T-helper 9 cell (primary cell): Measurements from ENCODE around the gene ARHGDIA.

Source experiments
- DNase-seq: peaks from one replicate; pipeline ENCODE4 v3.0.0-alpha.2; 2020

The ARHGDIA gene

DNA sequence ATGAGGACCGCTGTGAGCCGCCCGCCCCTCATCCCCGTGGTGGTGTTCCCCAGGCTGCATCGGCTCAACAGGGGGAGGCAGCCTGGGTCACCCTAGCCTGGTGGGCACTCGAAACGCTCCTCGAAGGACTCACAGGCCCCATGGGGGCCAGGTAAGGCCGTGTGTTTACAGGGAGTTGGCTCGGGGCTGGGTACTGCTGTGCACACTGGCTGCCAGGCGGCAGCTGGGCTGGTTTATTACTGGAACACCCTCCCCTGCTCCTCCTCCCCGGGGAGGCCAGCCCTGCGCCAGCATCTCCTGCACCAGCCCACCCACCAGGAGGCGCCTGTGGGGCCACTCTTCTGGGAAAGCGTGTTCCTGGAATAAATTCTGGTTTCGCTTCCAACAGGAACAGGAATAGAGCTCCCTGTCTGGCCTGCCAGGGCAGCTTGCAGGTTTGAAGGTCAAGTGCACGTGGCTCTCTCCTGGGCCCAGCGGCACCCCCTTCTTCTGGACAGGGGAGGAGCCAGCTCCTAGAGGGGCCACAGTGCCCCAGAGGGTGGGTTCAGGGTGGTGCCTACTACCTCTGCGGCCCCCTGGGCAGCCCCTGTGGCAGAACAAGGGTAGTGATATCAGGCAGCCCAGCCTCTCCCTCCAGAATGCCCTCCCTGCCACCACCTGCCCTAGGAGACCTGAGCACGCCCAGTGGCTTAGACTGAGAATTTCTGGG lies 49.4 kb downstream of the ARHGDIA start:
- DNase-seq: no peak

DNA sequence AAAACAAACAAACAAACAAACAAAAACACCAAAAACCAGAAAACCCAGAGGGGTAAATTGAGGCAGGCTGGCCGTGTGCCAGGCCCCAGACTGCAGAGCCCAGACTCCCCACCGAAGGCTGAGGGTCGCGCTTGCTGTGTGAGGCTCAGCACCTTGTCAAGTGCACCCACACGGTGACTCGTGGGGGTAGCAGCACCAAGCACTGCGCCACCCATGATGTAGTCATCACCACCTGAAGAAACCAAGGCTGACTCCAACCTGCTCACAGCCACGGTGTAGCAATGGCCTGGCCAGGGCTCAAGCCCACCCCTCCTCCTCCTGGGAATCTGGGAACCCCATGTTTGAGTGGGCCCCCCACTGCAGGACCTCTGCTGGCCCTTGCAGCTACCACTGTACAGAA lies 50.0 kb downstream of the ARHGDIA start:
- DNase-seq: no peak

DNA sequence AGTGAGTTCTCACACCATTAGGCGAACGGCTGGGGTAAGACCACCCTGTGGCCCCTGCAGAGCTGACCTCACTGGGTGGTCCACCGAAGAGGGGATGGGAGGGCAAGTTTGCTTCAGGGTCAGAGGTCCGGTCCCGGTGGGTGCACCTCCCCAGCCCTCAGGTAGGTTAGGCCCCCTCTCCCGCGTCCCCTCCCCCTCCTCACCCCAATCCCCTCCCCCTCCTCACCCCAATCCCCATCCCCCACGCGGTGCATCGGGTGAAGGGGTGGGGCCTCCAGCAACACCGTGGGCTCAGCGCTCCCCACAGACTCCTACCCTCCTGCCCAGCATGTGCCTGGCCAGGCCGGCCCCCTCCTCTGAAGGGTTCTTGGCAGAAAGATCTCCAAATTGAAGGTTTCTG lies 51.4 kb downstream of the ARHGDIA start:
- DNase-seq: no peak

DNA sequence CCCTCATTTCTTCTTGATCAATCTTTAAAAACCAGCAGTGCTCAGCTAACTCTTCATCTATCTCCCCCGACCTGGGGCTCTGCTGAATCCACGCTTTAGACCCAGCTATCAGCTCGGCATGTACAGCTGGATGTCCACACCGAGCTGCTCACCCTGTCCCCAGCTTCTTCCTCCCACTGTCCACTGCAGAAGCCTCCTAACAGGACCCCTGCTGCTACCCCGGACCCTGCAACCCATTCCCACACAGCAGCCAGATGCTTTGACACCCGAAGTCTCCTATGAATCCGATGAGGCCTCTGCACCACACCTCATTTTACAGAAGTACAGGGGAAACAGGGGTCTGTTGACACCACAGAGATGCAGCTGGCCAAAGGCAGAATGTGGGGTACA lies 53.4 kb downstream of the ARHGDIA start:
- no peak for DNase-seq
